OCI-LY7 (cell line): ENCODE results near the gene CRMP1.

Source experiments
- EZH2phosphoT487 ChIP-seq: fragments of 200-600 bp; sonication (generic); IDR thresholded peaks from 2 replicates; pipeline ENCODE4 v1.6.1; 2018; ENCODE audit warnings: low read depth, borderline replicate concordance, mild to moderate bottlenecking, mixed run types, antibody characterized with exemption, low read length, moderate library complexity, mixed read lengths
- TF ChIP-seq, protein P1 (sequence below): fragments of 200-600 bp; sonication (generic); conservative IDR thresholded peaks from 2 replicates; pipeline ENCODE4 v1.5.1; 2014; ENCODE audit warnings: mild to moderate bottlenecking, antibody characterized with exemption, low read length, moderate library complexity, mixed read lengths

DNA sequence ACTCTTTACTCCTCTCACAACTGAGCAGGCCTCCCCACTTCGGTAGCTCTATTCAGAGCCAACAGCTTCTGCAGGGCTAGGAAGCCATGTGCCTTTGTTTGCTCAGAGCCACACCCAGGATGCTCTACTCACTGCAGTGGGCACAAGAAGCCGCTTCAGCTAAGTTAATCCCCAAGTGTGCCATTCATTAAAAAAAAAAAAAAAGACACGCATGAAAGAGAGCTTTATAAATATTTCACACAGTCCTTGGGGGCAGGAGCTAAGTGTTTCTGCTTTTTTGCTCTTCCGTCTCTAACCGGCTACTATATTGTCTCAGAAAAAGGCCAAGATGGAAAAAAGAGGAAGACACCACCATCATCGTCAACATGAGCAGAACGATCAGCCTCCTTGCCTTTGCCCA lies 8.1 kb downstream of the CRMP1 start:
- TF ChIP-seq, protein P1, sequence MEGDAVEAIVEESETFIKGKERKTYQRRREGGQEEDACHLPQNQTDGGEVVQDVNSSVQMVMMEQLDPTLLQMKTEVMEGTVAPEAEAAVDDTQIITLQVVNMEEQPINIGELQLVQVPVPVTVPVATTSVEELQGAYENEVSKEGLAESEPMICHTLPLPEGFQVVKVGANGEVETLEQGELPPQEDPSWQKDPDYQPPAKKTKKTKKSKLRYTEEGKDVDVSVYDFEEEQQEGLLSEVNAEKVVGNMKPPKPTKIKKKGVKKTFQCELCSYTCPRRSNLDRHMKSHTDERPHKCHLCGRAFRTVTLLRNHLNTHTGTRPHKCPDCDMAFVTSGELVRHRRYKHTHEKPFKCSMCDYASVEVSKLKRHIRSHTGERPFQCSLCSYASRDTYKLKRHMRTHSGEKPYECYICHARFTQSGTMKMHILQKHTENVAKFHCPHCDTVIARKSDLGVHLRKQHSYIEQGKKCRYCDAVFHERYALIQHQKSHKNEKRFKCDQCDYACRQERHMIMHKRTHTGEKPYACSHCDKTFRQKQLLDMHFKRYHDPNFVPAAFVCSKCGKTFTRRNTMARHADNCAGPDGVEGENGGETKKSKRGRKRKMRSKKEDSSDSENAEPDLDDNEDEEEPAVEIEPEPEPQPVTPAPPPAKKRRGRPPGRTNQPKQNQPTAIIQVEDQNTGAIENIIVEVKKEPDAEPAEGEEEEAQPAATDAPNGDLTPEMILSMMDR: no peak
- TF ChIP-seq EZH2phosphoT487: no peak
